Glutamatergic neuron (in vitro differentiated cells): ENCODE results near the gene ABCD1. TPM values are rescaled to one million over a fixed set of nuclear protein-coding genes. Genes with fewer than 3 reads are reported as not detected.

Source experiments
- DNase-seq: peaks from one replicate; pipeline ENCODE4 v3.0.0; 2022
- H3K27ac Mint-ChIP-seq: one replicate; pipeline ENCODE4 v1.8.0; 2020; ENCODE audit warnings: mild to moderate bottlenecking, mixed read lengths, inconsistent platforms; ENCODE audit not compliant: unreplicated experiment
- H3K27me3 Mint-ChIP-seq: one replicate; pipeline ENCODE4 v1.8.0; 2020; ENCODE audit warnings: mild to moderate bottlenecking, moderate library complexity, mixed read lengths, inconsistent platforms; ENCODE audit not compliant: unreplicated experiment
- H3K36me3 Mint-ChIP-seq: one replicate; pipeline ENCODE4 v1.8.0; 2020; ENCODE audit warnings: mild to moderate bottlenecking, mixed read lengths, inconsistent platforms; ENCODE audit not compliant: unreplicated experiment
- H3K4me1 Mint-ChIP-seq: one replicate; pipeline ENCODE4 v1.8.0; 2020; ENCODE audit warnings: mild to moderate bottlenecking, low read depth, mixed read lengths, inconsistent platforms; ENCODE audit not compliant: unreplicated experiment
- H3K4me3 Mint-ChIP-seq: one replicate; pipeline ENCODE4 v1.8.0; 2020; ENCODE audit warnings: mild to moderate bottlenecking, mixed read lengths, inconsistent platforms; ENCODE audit not compliant: unreplicated experiment
- H3K9me3 Mint-ChIP-seq: one replicate; pipeline ENCODE4 v1.8.0; 2020; ENCODE audit warnings: mild to moderate bottlenecking, moderate library complexity, mixed read lengths, inconsistent platforms; ENCODE audit not compliant: unreplicated experiment
- total RNA-seq: library from RNA; stranded (reverse); fragmentation: NEBNext Ultra II Directional; extraction: Animal tissue kit (Norgen Biotek cat#: 25700); gene quantifications from one replicate; pipeline ENCODE4 v1.2.1, GENCODE V29; 2021; ENCODE audit not compliant: unreplicated experiment
- TF ChIP-seq, protein P1 (sequence below): fragments of 200-600 bp; sonication (generic); IDR thresholded peaks from one replicate; pipeline ENCODE4 v1.5.0; 2021; ENCODE audit not compliant: partially characterized antibody, unreplicated experiment

The ABCD1 gene
- total RNA-seq, 1 donor from 2014 or later, result 13.5 TPM

GRCh38 chrX:153767674-153768055, 43.0 kb downstream of the ABCD1 start:
- no peak for DNase-seq
- TF ChIP-seq, protein P1, sequence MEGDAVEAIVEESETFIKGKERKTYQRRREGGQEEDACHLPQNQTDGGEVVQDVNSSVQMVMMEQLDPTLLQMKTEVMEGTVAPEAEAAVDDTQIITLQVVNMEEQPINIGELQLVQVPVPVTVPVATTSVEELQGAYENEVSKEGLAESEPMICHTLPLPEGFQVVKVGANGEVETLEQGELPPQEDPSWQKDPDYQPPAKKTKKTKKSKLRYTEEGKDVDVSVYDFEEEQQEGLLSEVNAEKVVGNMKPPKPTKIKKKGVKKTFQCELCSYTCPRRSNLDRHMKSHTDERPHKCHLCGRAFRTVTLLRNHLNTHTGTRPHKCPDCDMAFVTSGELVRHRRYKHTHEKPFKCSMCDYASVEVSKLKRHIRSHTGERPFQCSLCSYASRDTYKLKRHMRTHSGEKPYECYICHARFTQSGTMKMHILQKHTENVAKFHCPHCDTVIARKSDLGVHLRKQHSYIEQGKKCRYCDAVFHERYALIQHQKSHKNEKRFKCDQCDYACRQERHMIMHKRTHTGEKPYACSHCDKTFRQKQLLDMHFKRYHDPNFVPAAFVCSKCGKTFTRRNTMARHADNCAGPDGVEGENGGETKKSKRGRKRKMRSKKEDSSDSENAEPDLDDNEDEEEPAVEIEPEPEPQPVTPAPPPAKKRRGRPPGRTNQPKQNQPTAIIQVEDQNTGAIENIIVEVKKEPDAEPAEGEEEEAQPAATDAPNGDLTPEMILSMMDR, result no peak
- H3K27me3 Mint-ChIP-seq, result no peaks in the 10 kb centered on the region
- H3K36me3 Mint-ChIP-seq, result no peaks in the 10 kb centered on the region
- H3K4me3 Mint-ChIP-seq, result no peak overlapping the region
- no peak overlapping the region for H3K27ac Mint-ChIP-seq
- no peaks in the 10 kb centered on the region for H3K4me1 Mint-ChIP-seq
- no peaks in the 10 kb centered on the region for H3K9me3 Mint-ChIP-seq

DNA sequence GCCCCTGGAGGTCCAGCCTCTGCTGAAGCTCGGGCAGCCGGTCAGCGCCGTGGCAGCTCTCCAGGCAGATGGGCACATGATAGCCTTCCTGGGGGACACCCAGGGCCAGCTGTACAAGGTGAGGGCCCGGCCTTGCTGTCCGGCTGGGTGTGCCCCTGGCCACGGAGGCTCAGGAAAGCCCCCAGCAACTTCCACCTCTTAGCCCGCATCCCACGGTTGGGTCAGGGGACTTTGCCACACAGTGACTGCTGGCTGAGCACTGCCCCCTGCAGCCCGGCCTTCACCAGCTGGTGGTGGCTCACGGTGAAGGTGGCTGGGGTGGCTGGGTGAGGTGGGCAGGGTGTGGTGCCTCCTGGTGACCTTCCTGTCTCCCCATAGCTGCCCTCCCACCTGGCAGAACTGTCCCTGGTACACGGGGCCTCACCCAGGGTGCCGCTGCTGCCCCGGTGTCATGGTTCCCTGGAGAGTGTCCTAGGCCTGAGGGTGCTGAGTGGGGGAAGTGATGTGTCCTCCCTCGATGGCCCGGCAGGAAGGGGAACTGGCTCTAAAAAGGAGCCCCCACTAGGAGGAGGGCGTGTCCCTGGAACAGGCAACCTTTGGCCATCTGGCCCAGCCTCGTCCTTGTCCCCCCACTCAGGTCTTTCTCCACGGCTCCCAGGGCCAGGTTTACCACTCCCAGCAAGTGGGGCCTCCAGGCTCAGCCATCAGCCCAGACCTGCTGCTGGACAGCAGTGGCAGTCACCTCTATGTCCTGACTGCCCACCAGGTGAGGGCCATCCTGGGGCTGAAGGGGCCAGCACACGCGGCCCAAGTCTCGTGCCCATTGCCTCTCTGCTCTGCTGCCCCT, 43.9 kb downstream of the ABCD1 start:
- Mint-ChIP-seq H3K9me3 (no peaks in the 10 kb centered on the region), H3K27me3 (no peaks in the 10 kb centered on the region), H3K4me1 (no peaks in the 10 kb centered on the region), H3K4me3 (no peak overlapping the region), H3K36me3 (no peaks in the 10 kb centered on the region), H3K27ac (no peak overlapping the region)
- TF ChIP-seq, protein P1, result no peak
- peak; percentile 8 for DNase-seq

- no peak overlapping the region for H3K27ac Mint-ChIP-seq
- H3K4me3 Mint-ChIP-seq, result no peak overlapping the region
- H3K9me3 Mint-ChIP-seq, result no peaks in the 10 kb centered on the region
- DNase-seq, result peak; percentile 6
- TF ChIP-seq, protein P1, result no peak
- no peaks in the 10 kb centered on the region for H3K27me3 Mint-ChIP-seq
- no peaks in the 10 kb centered on the region for H3K4me1 Mint-ChIP-seq
- H3K36me3 Mint-ChIP-seq, result no peaks in the 10 kb centered on the region
Observed at GRCh38 chrX:153769158-153769864, 44.7 kb downstream of the ABCD1 start.

GRCh38 chrX:153769865-153770600, 45.4 kb downstream of the ABCD1 start:
- no peaks in the 10 kb centered on the region for H3K4me1 Mint-ChIP-seq
- TF ChIP-seq, protein P1, result no peak
- no peak overlapping the region for H3K27ac Mint-ChIP-seq
- no peak overlapping the region for H3K4me3 Mint-ChIP-seq
- no peaks in the 10 kb centered on the region for H3K9me3 Mint-ChIP-seq
- peak; percentile 6 for DNase-seq
- no peaks in the 10 kb centered on the region for H3K36me3 Mint-ChIP-seq
- no peaks in the 10 kb centered on the region for H3K27me3 Mint-ChIP-seq
